GM23248 (cell line): ENCODE measurements around the gene ZMIZ1.

ENCODE experiments used
- EZH2 ChIP-seq: fragments of 200-600 bp; sonication (generic); IDR thresholded peaks from 2 replicates; pipeline ENCODE4 v1.6.1; 2018; ENCODE audit warnings: antibody characterized with exemption, mild to moderate bottlenecking; ENCODE audit not compliant: insufficient read depth, poor library complexity, severe bottlenecking
- EZH2phosphoT487 ChIP-seq: fragments of 200-600 bp; sonication (generic); IDR thresholded peaks from 2 replicates; pipeline ENCODE4 v1.6.1; 2018; ENCODE audit warnings: antibody characterized with exemption, moderate library complexity, mild to moderate bottlenecking, low read depth; ENCODE audit not compliant: insufficient read depth

GRCh38 chr10:79160191-79160590 lies 91.4 kb downstream of the ZMIZ1 start:
- TF ChIP-seq EZH2phosphoT487 (no peak), EZH2 (no peak)
